Effector memory CD4-positive, alpha-beta T cell (primary cell): ENCODE results near the gene MTMR3.
A peak's percentile ranks its signal among the peaks of the same experiment; 100 is the strongest.
"Not testable (repeated sequence)": the region's sequence is repeated elsewhere in the genome, so short reads cannot be mapped to it uniquely, and the experiment has no call there.

ENCODE experiments used
- DNase-seq, 3 donors: peaks; one replicate each; pipeline ENCODE4 v3.0.0-alpha.2; 2020
- H3K27ac ChIP-seq: 2 replicates; pipeline ENCODE4 v1.7.0; 2013; ENCODE audit warnings: mild to moderate bottlenecking, low read length, moderate library complexity; ENCODE audit not compliant: insufficient read depth, poor library complexity, severe bottlenecking
- H3K27me3 ChIP-seq: replicated peaks from 2 replicates; pipeline ENCODE4 v1.7.0; 2013; ENCODE audit warnings: mild to moderate bottlenecking, low read length; ENCODE audit not compliant: insufficient read depth, control insufficient read depth, poor library complexity, severe bottlenecking
- H3K36me3 ChIP-seq: 2 replicates; pipeline ENCODE4 v1.7.0; 2013; ENCODE audit warnings: mild to moderate bottlenecking, low read length, moderate library complexity; ENCODE audit not compliant: control insufficient read depth, insufficient read depth
- H3K4me1 ChIP-seq: 2 replicates; pipeline ENCODE4 v1.7.0; 2013; ENCODE audit warnings: low read length, mild to moderate bottlenecking; ENCODE audit not compliant: control insufficient read depth, insufficient read depth, poor library complexity, severe bottlenecking
- H3K4me3 ChIP-seq: 2 replicates; pipeline ENCODE4 v1.7.0; 2013; ENCODE audit warnings: low read length, low read depth, mild to moderate bottlenecking; ENCODE audit not compliant: insufficient read depth, poor library complexity, severe bottlenecking
- H3K9me3 ChIP-seq: 2 replicates; pipeline ENCODE4 v1.7.0; 2013; ENCODE audit warnings: mild to moderate bottlenecking, low read length, moderate library complexity; ENCODE audit not compliant: control insufficient read depth
- total RNA-seq, 3 donors: gene quantifications; one replicate each; lab custom pipeline; 2026; lab: John Stamatoyannopoulos, UW

Gene MTMR3
- total RNA-seq: 100 to 131 (median 102) reads per million in 3 donors

DNA sequence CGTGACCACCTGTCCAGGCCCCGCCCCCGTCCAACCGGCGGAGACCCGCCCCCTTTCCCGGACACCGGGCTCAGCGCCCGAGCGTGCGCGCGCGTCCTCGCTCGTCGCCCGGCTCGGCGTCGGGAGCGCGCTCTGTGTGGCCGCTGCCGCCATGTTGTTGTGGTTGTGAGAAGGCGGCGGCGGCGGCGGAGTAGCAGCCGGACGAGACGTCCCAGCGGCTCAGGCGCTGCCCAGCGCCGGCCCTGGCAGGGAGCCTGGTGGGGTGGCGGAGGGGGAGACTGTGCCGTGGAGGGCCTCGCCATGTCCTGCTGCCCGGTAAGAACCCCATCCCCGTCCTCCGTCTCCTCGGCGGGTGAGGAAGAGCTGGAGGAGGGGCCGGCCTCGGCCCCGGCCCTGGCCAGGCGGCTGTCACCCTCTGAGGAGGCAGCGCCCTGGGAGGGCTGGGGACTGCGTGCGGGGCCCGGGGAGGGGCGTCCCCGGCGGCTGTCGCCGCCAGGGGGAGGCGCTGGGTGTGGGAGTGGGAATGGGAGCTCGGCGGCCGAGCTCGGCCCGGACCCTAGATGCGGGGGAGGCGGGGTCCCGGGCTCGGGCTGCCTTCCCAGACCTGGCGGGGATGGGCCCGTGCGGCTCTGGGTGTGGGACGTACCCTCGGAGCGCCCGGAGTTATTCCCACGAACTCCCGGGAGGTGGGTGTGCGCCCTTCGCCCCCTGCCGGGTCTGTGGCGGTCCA is at the start of gene MTMR3:
Gene MTMR3 (plus strand): TSS at position 130 of the 730 bp plus-strand sequence. CDS start 87,886 bp downstream, outside the sequence.
- H3K27me3 ChIP-seq: no peaks in the 10 kb centered on the region
- H3K36me3 ChIP-seq: no peaks in the 10 kb centered on the region
- peak within 1 kb of the TSS; percentile 81 for H3K27ac ChIP-seq
- DNase-seq: peak; percentile 82 to 86 (median 86)
- H3K9me3 ChIP-seq: no peaks in the 10 kb centered on the region
- H3K4me1 ChIP-seq: peaks cover 7% of the 10 kb centered on the region
- H3K4me3 ChIP-seq: peak within 1 kb of the TSS; percentile 87

DNA sequence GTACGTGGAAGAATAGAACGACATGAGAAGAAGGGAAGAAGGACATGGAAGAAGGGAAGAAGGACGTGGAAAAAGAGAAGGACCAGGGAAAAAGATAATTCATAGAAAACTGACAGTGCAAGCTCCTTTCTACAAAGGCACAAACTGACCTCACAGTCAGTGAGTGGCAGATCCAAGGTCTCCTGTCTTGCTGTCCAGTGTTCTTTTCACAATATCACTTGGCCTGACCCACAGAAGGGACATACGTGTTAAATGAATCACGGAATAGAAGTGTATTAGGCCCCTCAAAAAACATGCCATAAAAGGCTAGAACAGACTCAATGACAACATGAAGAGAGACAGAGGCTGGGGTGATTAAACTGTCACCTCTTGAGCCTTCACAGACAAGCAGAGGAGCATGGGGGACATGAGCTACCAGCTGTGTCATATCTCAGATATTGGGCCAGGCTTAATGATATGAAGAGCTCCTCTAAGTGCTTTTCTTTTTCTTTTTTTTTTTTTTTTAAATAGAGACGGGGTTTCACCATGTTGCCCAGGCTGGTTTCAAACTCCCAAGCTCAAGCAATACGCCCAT is 49.5 kb upstream of the MTMR3 start:
- no peaks in the 10 kb centered on the region for H3K27me3 ChIP-seq
- no peak overlapping the region for H3K4me3 ChIP-seq
- H3K36me3 ChIP-seq: peaks cover 38% of the 10 kb centered on the region
- no peak for DNase-seq
- no peak overlapping the region for H3K27ac ChIP-seq
- H3K4me1 ChIP-seq: peaks cover 14% of the 10 kb centered on the region
- H3K9me3 ChIP-seq: no peaks in the 10 kb centered on the region

DNA sequence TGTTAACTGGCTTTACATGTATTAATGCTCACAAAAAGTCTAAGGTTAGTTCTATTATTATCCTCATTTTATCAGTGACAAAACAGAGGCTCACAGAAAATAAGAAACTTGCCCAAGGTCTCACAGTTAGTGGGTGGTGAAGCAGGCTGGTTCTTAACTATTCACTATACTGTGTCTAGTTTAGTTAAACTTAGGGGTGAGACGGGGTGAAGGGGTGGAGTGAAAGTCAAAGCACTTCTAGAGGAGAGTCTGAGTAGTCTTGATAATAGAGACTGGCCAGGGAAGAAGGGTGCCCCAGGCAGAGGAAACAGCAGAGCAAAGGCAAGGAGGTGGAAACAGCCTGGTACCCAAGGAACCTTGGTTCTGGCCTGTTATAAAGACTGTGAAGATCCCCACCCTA is 48.9 kb upstream of the MTMR3 start:
- H3K27ac ChIP-seq: no peak overlapping the region
- peaks cover 38% of the 10 kb centered on the region for H3K36me3 ChIP-seq
- no peaks in the 10 kb centered on the region for H3K9me3 ChIP-seq
- H3K27me3 ChIP-seq: no peaks in the 10 kb centered on the region
- peaks cover 19% of the 10 kb centered on the region for H3K4me1 ChIP-seq
- H3K4me3 ChIP-seq: no peak overlapping the region
- no peak for DNase-seq

DNA sequence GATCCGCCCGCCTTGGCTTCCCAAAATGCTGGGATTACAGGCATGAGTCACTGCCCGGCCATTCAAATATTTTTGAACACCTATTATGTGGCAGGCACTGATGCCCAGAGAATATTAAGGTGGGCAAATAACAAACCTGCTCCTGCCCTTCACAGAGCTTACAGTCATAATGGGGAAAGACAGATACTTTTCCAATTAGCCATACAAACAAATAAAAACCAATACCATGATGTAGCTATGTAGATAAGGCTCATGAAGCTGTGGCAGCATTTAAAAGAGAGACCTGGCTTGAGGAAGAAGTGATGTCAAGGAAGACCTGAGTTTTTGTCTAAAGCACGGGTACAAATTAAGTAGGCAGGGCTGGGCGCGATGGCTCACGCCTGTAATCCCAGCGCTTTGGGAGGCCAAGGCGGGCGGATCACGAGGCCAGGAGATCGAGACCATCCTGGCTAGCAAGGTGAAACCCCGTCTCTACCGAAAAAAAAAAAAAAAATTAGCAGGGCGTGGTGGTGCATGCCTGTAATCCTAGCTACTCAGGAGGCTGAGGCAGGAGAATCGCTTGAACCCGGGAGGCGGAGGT is 46.1 kb upstream of the MTMR3 start:
- not testable (repeated sequence) for H3K9me3 ChIP-seq, H3K4me3 ChIP-seq, H3K27ac ChIP-seq, DNase-seq, H3K27me3 ChIP-seq
- peaks cover 20% of the 10 kb centered on the region for H3K4me1 ChIP-seq
- H3K36me3 ChIP-seq: peaks cover 18% of the 10 kb centered on the region

DNA sequence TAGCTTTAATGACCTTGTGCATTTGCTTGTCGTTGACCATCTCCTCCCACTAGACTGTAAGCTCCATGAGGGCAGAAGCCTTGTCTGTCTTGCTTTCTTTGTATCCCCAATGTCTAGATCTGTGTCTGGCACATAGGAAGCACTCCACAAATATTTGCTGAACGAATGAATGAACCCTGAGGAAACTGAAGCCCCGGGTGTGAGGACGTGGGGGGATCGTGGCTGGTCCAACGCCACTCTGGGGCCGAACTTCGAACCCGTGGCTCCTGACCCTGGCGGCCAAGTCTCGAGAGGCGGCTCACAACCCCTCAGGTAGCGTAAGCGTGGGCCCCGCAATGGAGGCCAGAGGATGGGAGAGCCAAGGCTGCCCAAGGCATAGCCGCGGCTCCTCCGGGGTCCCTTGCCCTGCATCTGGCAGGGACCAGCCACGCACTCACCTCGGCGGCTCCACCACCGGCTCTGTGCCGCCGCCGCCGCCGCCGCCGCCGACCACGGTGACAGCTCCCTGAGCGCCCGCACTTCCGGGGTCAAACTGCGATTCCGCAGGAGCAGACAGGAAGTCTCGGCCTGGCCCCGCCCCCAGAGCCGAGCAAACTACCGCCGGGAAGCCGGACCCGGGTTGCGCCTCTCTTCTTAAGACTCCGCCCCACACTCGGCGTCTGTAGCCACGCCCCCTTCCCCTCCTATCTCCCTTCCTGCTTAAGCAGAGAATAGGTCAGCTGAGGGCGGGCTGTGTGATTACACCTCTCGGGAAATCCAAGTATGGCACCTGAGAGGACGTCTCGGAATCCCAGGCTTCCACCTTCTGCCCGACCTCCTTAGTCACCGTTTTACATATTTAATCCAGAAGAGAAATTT is 45.0 kb upstream of the MTMR3 start, which contains the start of gene ASCC2:
Gene ASCC2 (minus strand): TSS at position 534 of the 858 bp plus-strand sequence. CDS start 5,949 bp downstream, outside the sequence.
- H3K4me3 ChIP-seq: peak within 1 kb of the TSS; percentile 94
- no peaks in the 10 kb centered on the region for H3K9me3 ChIP-seq
- peaks cover 7% of the 10 kb centered on the region for H3K36me3 ChIP-seq
- peak; percentile 98 to 99 (median 99) for DNase-seq
- peak within 1 kb of the TSS; percentile 85 for H3K27ac ChIP-seq
- H3K4me1 ChIP-seq: peaks cover 20% of the 10 kb centered on the region
- no peaks in the 10 kb centered on the region for H3K27me3 ChIP-seq

DNA sequence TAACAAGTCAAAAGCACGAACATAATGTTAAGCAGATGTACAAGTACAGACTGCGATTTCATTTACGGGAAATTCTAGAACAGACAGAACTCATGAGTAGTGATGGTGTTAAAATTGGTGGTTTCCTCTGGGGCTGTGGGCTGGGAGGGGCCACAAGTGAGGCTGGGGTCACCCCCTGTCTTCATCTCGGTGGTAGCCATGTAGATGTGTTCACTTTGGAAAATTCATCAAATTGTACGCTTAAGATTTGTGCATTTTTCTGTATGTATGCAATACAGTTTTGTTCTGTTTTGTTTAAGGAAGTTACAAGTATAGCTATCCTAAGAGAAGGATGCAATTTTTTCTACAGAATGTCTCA is 44.4 kb upstream of the MTMR3 start:
- H3K4me3 ChIP-seq: peak overlapping the region; percentile 94
- peaks cover 7% of the 10 kb centered on the region for H3K36me3 ChIP-seq
- DNase-seq: no peak
- H3K4me1 ChIP-seq: peaks cover 20% of the 10 kb centered on the region
- no peaks in the 10 kb centered on the region for H3K9me3 ChIP-seq
- peak overlapping the region; percentile 85 for H3K27ac ChIP-seq
- no peaks in the 10 kb centered on the region for H3K27me3 ChIP-seq

DNA sequence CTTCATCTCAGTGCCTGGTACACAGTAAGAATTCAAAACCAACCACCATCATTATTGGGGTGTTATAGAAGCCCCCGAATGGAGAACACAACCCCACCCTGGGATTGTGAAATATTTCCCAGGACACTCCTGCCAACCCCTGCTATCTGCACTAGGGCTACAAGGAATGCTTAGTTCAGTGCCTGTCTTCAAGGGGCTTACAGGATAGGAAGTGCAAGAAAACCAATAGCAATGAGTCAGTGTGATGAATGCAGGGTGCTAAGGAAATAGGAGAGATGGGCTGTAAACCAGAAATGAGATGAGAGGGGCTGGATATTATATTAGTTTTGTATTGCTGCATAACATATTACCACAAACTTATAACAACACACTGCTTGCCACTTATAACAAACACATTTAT is 43.9 kb upstream of the MTMR3 start:
- H3K9me3 ChIP-seq: no peaks in the 10 kb centered on the region
- H3K27ac ChIP-seq: peak overlapping the region; percentile 85
- peaks cover 20% of the 10 kb centered on the region for H3K4me1 ChIP-seq
- no peaks in the 10 kb centered on the region for H3K27me3 ChIP-seq
- DNase-seq: no peak
- peak overlapping the region; percentile 94 for H3K4me3 ChIP-seq
- peaks cover 4% of the 10 kb centered on the region for H3K36me3 ChIP-seq

DNA sequence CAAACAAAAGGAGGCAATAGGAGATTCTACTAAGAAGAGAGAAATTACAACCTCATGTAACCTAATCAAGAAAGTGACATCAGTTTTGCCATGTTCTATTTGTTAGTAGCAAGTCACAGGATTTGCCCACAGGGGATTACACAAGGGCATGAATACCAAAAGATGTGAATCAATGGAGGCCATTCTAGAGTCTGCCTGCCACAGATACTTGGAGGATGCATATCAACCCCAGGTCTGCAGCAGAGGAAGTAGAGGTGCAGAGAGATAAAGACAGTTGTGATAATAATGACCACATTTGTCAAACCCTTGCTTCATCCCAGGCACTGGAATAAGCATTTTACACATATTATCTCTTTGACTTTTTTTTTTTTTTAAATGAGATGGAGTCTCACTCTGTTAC is 42.5 kb upstream of the MTMR3 start:
- no peaks in the 10 kb centered on the region for H3K9me3 ChIP-seq
- H3K4me3 ChIP-seq: no peak overlapping the region
- H3K27ac ChIP-seq: no peak overlapping the region
- no peaks in the 10 kb centered on the region for H3K36me3 ChIP-seq
- H3K4me1 ChIP-seq: peaks cover 18% of the 10 kb centered on the region
- no peaks in the 10 kb centered on the region for H3K27me3 ChIP-seq
- DNase-seq: no peak

DNA sequence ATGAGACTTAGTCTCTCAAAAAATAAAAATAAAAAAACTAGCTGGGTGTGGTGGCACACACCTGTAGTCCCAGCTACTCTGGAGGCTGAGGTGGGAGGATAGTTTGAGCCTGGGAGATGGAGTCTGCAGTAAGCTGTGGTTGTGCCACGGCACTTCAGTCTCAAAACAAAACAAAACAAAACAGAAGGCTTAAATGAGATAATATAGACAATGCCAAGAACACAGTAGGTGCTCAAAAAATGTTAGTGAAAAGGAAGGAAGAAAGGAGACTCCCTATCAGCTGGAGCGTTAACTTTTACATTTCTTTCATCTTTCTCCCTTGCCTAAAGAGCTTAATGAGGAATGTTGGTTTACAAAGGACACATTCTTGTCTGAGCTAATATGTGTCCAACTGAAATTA is 40.8 kb upstream of the MTMR3 start:
- peaks cover 13% of the 10 kb centered on the region for H3K4me1 ChIP-seq
- H3K36me3 ChIP-seq: no peaks in the 10 kb centered on the region
- H3K27me3 ChIP-seq: no peaks in the 10 kb centered on the region
- no peak overlapping the region for H3K4me3 ChIP-seq
- no peak overlapping the region for H3K27ac ChIP-seq
- no peaks in the 10 kb centered on the region for H3K9me3 ChIP-seq
- DNase-seq: no peak
